Measurements from ENCODE around the gene ARID1B.
A peak's percentile ranks its signal among the peaks of the same experiment; 100 is the strongest.

Gene ARID1B

GRCh38 chr6:156773935-156774852 is 3.0 kb upstream of the ARID1B start:
- DNase-seq (ENCODE audit: low read depth) = no peak

- DNase-seq (ENCODE audit: low read depth) = no peak
Measured at GRCh38 chr6:156774863-156775405, 2.2 kb upstream of the ARID1B start.

GRCh38 chr6:156775717-156776116 is 1.5 kb upstream of the ARID1B start:
- no peak for DNase-seq (ENCODE audit: low read depth)

- peak; percentile 36 for DNase-seq (ENCODE audit: low read depth)
Measured at GRCh38 chr6:156776470-156776839, 723 bp upstream of the ARID1B start.

GRCh38 chr6:156777577-156778453 is 637 bp downstream of the ARID1B start:
- DNase-seq (ENCODE audit: low read depth) = peak; percentile 50

- peak; percentile 52 for DNase-seq (ENCODE audit: low read depth)
Measured at GRCh38 chr6:156778454-156779205, 1.5 kb downstream of the ARID1B start.

DNA sequence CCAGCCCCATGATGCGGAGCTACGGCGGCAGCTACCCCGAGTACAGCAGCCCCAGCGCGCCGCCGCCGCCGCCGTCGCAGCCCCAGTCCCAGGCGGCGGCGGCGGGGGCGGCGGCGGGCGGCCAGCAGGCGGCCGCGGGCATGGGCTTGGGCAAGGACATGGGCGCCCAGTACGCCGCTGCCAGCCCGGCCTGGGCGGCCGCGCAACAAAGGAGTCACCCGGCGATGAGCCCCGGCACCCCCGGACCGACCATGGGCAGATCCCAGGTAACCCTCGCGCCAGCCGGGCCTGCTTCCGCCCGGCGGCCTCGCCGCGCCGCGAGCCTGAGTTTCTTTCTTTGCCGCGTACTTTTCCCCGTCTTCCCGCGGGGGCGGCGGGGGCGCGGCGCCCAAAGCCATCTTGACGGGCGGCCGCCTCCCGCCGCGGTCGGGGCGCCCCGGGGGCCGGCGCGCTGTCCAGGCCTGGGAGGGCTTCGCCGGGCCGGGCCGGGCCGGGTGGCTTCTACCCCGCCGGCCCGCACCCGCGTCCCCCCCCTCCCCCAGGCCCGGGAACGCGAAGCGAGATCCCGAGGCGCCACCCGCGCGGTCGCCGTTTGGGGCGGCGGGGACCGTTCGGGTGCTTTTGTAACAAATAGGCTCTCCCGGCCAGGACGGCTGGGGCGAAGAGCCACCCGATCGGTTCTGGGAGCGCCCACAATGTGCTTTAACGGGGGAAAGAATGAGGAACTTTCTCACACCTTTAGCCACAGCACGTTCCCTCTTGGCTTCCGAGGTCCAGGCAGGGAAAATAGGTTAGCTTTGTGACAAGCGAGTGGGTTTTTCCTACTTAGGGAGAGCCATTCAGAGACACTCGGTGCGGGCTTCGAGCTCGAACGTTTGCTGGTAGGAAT is 2.3 kb downstream of the ARID1B start:
- no peak for DNase-seq (ENCODE audit: low read depth)

- DNase-seq (ENCODE audit: low read depth) = peak; percentile 90
Measured at GRCh38 chr6:156780102-156780641, 3.0 kb downstream of the ARID1B start.

- DNase-seq (ENCODE audit: low read depth) = no peak
Measured at GRCh38 chr6:156780962-156781853, 4.0 kb downstream of the ARID1B start.

DNA sequence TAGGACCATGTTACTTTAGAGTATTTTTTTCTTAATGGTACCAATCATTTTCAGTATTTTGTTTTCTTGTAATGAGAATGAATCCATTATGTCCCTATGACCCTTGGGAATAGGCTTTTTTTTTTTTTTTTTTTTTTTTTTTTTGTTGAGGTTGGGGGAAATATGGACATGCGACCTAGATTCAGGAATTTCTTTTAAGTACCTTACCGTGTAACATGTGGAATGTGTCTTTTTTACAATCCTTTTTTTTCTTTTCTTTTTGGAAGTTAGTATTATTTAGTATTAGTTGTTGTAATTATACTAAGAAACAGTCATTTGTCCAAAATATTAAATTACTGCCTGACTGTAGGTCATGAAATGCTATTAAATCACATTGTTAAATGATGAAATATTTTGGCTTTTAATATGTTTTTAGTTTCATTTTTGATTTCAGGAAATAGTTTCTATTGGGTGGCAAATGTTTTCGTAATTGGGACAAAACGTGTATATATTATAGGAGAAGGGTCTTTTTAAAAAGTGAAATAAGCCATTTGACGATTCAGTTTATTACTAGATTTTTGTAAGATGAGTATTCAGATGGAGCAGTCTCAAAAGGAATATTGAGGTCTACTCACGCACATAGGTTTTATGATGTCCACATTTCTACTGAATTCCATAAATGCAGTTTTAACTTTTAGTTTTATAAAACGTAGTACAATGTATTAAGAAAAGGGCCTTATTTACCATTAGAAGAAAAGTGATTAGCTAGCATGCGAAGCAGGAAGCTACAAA is 4.9 kb downstream of the ARID1B start:
- DNase-seq (ENCODE audit: low read depth) = no peak

DNA sequence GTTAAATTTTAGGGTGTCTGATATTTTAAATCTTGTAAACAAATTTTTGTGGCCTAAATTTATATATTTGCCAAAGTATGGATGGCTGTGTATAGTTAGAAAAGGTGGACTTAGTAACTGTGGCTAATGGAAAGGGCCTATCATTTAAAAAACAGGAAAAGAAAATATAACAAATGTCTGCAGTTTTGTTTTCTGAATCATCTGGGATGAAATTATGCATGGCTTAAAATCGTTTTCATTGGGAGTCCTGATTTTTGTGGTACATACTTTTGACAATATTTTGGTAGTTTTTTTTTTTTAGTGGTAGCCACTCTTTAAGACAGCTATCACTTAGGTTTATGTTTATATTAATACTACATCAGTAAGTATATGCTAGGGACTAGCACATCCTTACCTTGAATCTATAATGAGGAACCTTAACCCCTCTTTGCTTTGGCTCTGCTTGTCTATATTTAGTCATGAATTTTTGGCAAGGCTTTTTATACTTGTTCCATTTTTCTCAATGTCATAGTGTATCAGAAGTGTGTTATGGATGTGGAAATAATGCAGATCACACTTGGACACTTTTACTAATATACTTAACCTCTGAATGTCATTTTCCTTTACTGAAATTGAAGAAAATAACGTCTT is 5.6 kb downstream of the ARID1B start:
- no peak for DNase-seq (ENCODE audit: low read depth)

- DNase-seq (ENCODE audit: low read depth) = no peak
Measured at GRCh38 chr6:156783958-156784357, 6.8 kb downstream of the ARID1B start.

GRCh38 chr6:156786652-156787051 is 9.5 kb downstream of the ARID1B start:
- DNase-seq (ENCODE audit: low read depth) = no peak

- no peak for DNase-seq (ENCODE audit: low read depth)
Measured at GRCh38 chr6:156787569-156788492, 10.7 kb downstream of the ARID1B start.

DNA sequence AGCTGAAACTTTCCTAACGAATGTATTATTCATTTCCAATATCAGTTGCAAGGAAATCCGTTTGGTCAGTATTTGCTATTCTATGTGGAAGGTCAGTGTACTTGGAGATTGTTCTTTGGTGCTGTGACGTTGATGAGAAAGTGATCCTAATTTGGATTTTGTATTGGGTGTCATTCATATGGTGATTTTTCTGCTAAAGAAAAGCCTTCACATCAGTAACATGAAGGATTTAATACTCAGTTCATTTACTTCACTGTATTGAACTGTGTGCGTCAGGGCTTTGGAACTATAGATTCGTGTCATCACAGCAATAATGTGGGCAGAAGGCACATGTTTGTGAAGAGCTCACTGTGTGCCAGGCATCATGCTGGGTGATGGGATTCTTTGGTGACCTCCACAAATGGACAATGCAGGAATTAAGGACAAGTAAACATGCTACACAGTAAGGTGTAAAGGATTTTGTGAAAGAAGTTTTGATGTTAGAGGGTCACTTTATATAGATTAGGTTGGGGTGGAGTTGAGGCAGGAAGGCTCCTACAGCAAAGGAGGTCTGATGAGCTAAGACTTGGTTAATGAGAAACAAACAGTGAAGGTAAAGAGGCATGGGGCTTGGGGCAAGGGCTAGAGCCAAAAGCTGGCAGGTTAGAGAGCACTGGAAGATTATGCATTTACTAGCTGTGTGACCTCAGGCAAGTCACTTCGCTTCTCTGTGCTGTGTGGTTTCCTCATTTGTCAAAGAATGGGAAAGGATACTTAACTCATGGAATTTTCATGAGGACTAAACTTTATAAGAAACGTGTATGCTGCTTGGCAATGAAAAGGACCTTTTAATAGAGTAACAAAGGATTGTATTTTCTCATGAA is 12.1 kb downstream of the ARID1B start:
- no peak for DNase-seq (ENCODE audit: low read depth)

- DNase-seq (ENCODE audit: low read depth) = no peak
Measured at GRCh38 chr6:156790711-156791319, 13.6 kb downstream of the ARID1B start.

Measured in fibroblast of gingiva (primary cell).